IPS-18c (cell line): ENCODE data around the gene FOXD1.
"Not testable (repeated sequence)": the region's sequence is repeated elsewhere in the genome, so short reads cannot be mapped to it uniquely, and the experiment has no call there.

ENCODE experiments used
- H3K4me3 ChIP-seq: 2 replicates; pipeline ENCODE4 v1.7.0; 2013; ENCODE audit warnings: low read depth, mild to moderate bottlenecking, low read length, moderate library complexity; ENCODE audit not compliant: insufficient read depth
- H3K9me3 ChIP-seq: one replicate; pipeline ENCODE4 v1.6.1; 2013; ENCODE audit warnings: mild to moderate bottlenecking, low read length, moderate library complexity; ENCODE audit not compliant: control insufficient read depth, insufficient read depth

FOXD1 gene

GRCh38 chr5:73448463-73449136, at the start of gene FOXD1:
Gene FOXD1, minus strand, starts transcription at chr5:73448777. Its CDS starts 415 bp downstream, at chr5:73448362.
- Histone ChIP-seq H3K9me3 (no peaks in the 10 kb centered on the region), H3K4me3 (peak within 1 kb of the TSS; percentile 50)

- Histone ChIP-seq H3K9me3 (no peaks in the 10 kb centered on the region), H3K4me3 (peak overlapping the region; percentile 95)
Observed at GRCh38 chr5:73497497-73498056, 49.0 kb upstream of the FOXD1 start.

GRCh38 chr5:73496984-73497457, 48.4 kb upstream of the FOXD1 start:
- Histone ChIP-seq H3K4me3 (no peak overlapping the region), H3K9me3 (no peaks in the 10 kb centered on the region)

- no peaks in the 10 kb centered on the region for H3K9me3 ChIP-seq
- no peak overlapping the region for H3K4me3 ChIP-seq
Observed at GRCh38 chr5:73495772-73496335, 47.3 kb upstream of the FOXD1 start.

GRCh38 chr5:73494721-73495120, 46.1 kb upstream of the FOXD1 start:
- Histone ChIP-seq H3K4me3 (no peak overlapping the region), H3K9me3 (no peaks in the 10 kb centered on the region)

GRCh38 chr5:73493421-73493820, 44.8 kb upstream of the FOXD1 start:
- Histone ChIP-seq H3K4me3 (no peak overlapping the region), H3K9me3 (no peaks in the 10 kb centered on the region)

- no peaks in the 10 kb centered on the region for H3K9me3 ChIP-seq
- no peak overlapping the region for H3K4me3 ChIP-seq
Observed at GRCh38 chr5:73491155-73491554, 42.6 kb upstream of the FOXD1 start.

- Histone ChIP-seq H3K4me3 (no peak overlapping the region), H3K9me3 (no peaks in the 10 kb centered on the region)
Observed at GRCh38 chr5:73490088-73490487, 41.5 kb upstream of the FOXD1 start.

- no peaks in the 10 kb centered on the region for H3K9me3 ChIP-seq
- no peak overlapping the region for H3K4me3 ChIP-seq
Observed at GRCh38 chr5:73488806-73489205, 40.2 kb upstream of the FOXD1 start.

- Histone ChIP-seq H3K9me3 (no peaks in the 10 kb centered on the region), H3K4me3 (no peak overlapping the region)
Observed at GRCh38 chr5:73487815-73488214, 39.2 kb upstream of the FOXD1 start.

GRCh38 chr5:73487257-73487656, 38.7 kb upstream of the FOXD1 start:
- peak overlapping the region; percentile 21; the same call in 1 of the 2 replicates for H3K4me3 ChIP-seq
- not testable (repeated sequence) for H3K9me3 ChIP-seq

GRCh38 chr5:73486119-73486899, 37.7 kb upstream of the FOXD1 start:
- H3K4me3 ChIP-seq = no peak overlapping the region

GRCh38 chr5:73485715-73486114, 37.1 kb upstream of the FOXD1 start:
- no peaks in the 10 kb centered on the region for H3K9me3 ChIP-seq
- no peak overlapping the region for H3K4me3 ChIP-seq

More at GRCh38 chr5:73486119-73486899, 37.7 kb upstream of the FOXD1 start:
- H3K9me3 ChIP-seq = no peaks in the 10 kb centered on the region

- H3K4me3 ChIP-seq = no peak overlapping the region
- no peaks in the 10 kb centered on the region for H3K9me3 ChIP-seq
Observed at GRCh38 chr5:73484511-73484910, 35.9 kb upstream of the FOXD1 start.

GRCh38 chr5:73483676-73484075, 35.1 kb upstream of the FOXD1 start:
- Histone ChIP-seq H3K4me3 (no peak overlapping the region), H3K9me3 (no peaks in the 10 kb centered on the region)

GRCh38 chr5:73482383-73483136, 34.0 kb upstream of the FOXD1 start:
- no peak overlapping the region for H3K4me3 ChIP-seq
- no peaks in the 10 kb centered on the region for H3K9me3 ChIP-seq

GRCh38 chr5:73480500-73480899, 31.9 kb upstream of the FOXD1 start:
- no peak overlapping the region for H3K4me3 ChIP-seq
- H3K9me3 ChIP-seq = no peaks in the 10 kb centered on the region
